Measurements from ENCODE around the gene TAMALIN. TPM values are rescaled to one million over a fixed set of nuclear protein-coding genes. Genes with fewer than 3 reads are reported as not detected.

TAMALIN gene
- total and polyA plus RNA-seq, 2 experiments from 2014 or later: 0.34 to 3.0 TPM

DNA sequence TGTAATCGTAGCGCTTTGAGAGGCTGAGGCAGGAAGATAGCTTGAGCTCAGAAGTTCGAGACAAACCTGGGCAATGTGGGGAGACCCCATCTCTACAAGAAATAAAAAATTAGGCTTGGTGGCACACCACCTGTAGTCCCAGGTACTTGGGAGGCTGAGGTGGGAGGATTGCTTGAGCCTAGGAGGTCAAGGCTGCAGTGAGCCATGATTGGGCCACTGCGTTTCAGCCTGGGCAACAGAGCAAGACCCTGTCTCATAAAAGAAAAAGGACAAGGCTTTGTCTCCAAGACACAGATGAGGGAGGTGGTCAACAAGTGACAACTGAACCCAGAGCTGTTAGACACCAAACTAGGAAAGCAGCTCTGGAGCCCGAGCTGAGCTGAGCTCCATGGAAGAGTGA is 14.5 kb upstream of the TAMALIN start:
- Mint-ChIP-seq H3K36me3 (ENCODE audit: low read depth) (peaks cover 17% of the 10 kb centered on the region), H3K27ac (no peak overlapping the region), H3K4me1 (peaks cover 10% of the 10 kb centered on the region), H3K9me3 (no peaks in the 10 kb centered on the region), H3K4me3 (no peak overlapping the region), H3K27me3 (ENCODE audit: insufficient read depth, low read depth, poor library complexity) (peaks cover 8% of the 10 kb centered on the region)
- Histone ChIP-seq H3K4me3 (no peak overlapping the region), H3K79me2 (replicated peaks; ENCODE audit: insufficient read depth) (no peaks in the 10 kb centered on the region), H3K36me3 (ENCODE audit: insufficient read depth) (0 out of 2 replicates have a peak, but pooled peaks cover 6% of the 10 kb centered on the region), H3K4me2 (no peak overlapping the region), H3K4me1 (ENCODE audit: insufficient read depth) (no peaks in the 10 kb centered on the region), H3K9me2 (ENCODE audit: insufficient read depth) (no peaks in the 10 kb centered on the region), H3K27ac (ENCODE audit: low read depth) (no peak overlapping the region), H4K20me1 (replicated peaks; ENCODE audit: insufficient read depth) (0 out of 2 replicates have a peak, but pooled peaks cover 3% of the 10 kb centered on the region), H2AFZ (no peak overlapping the region), H3F3A (replicated peaks; ENCODE audit: low read depth) (no peaks in the 10 kb centered on the region), H3K27me3 (ENCODE audit: insufficient read depth) (no peaks in the 10 kb centered on the region)
- ATAC-seq (no peak), DNase-seq (ENCODE audit: low spot score) (no peak)
- TF ChIP-seq, protein P1, sequence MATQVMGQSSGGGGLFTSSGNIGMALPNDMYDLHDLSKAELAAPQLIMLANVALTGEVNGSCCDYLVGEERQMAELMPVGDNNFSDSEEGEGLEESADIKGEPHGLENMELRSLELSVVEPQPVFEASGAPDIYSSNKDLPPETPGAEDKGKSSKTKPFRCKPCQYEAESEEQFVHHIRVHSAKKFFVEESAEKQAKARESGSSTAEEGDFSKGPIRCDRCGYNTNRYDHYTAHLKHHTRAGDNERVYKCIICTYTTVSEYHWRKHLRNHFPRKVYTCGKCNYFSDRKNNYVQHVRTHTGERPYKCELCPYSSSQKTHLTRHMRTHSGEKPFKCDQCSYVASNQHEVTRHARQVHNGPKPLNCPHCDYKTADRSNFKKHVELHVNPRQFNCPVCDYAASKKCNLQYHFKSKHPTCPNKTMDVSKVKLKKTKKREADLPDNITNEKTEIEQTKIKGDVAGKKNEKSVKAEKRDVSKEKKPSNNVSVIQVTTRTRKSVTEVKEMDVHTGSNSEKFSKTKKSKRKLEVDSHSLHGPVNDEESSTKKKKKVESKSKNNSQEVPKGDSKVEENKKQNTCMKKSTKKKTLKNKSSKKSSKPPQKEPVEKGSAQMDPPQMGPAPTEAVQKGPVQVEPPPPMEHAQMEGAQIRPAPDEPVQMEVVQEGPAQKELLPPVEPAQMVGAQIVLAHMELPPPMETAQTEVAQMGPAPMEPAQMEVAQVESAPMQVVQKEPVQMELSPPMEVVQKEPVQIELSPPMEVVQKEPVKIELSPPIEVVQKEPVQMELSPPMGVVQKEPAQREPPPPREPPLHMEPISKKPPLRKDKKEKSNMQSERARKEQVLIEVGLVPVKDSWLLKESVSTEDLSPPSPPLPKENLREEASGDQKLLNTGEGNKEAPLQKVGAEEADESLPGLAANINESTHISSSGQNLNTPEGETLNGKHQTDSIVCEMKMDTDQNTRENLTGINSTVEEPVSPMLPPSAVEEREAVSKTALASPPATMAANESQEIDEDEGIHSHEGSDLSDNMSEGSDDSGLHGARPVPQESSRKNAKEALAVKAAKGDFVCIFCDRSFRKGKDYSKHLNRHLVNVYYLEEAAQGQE (IDR thresholded peaks at IDR 0.05; ENCODE audit: unreplicated experiment): no peak
- TF ChIP-seq EZH2 (IDR thresholded peaks at IDR 0.05; ENCODE audit: low read depth, unreplicated experiment) (no peak), ZNF331 (CRISPR knock-in tag; IDR thresholded peaks at IDR 0.05; ENCODE audit: low read depth) (no peak), POLR2AphosphoS5 (IDR thresholded peaks at IDR 0.05; ENCODE audit: low read depth) (no peak), ZNF114 (CRISPR knock-in tag; IDR thresholded peaks at IDR 0.05) (no peak), STAT1 (IDR thresholded peaks at IDR 0.05; ENCODE audit: unreplicated experiment) (no peak), EZH2phosphoT487 (IDR thresholded peaks at IDR 0.05; ENCODE audit: unreplicated experiment) (no peak), JUNB (IDR thresholded peaks at IDR 0.05; ENCODE audit: unreplicated experiment) (no peak), NANOG (IDR thresholded peaks at IDR 0.05; ENCODE audit: borderline replicate concordance) (no peak), CREB1 (CRISPR knock-in tag; IDR thresholded peaks at IDR 0.05; ENCODE audit: low read depth) (no peak)
- TF ChIP-seq, protein P2, sequence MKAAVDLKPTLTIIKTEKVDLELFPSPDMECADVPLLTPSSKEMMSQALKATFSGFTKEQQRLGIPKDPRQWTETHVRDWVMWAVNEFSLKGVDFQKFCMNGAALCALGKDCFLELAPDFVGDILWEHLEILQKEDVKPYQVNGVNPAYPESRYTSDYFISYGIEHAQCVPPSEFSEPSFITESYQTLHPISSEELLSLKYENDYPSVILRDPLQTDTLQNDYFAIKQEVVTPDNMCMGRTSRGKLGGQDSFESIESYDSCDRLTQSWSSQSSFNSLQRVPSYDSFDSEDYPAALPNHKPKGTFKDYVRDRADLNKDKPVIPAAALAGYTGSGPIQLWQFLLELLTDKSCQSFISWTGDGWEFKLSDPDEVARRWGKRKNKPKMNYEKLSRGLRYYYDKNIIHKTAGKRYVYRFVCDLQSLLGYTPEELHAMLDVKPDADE (IDR thresholded peaks at IDR 0.05): no peak
- TF ChIP-seq, protein P3, sequence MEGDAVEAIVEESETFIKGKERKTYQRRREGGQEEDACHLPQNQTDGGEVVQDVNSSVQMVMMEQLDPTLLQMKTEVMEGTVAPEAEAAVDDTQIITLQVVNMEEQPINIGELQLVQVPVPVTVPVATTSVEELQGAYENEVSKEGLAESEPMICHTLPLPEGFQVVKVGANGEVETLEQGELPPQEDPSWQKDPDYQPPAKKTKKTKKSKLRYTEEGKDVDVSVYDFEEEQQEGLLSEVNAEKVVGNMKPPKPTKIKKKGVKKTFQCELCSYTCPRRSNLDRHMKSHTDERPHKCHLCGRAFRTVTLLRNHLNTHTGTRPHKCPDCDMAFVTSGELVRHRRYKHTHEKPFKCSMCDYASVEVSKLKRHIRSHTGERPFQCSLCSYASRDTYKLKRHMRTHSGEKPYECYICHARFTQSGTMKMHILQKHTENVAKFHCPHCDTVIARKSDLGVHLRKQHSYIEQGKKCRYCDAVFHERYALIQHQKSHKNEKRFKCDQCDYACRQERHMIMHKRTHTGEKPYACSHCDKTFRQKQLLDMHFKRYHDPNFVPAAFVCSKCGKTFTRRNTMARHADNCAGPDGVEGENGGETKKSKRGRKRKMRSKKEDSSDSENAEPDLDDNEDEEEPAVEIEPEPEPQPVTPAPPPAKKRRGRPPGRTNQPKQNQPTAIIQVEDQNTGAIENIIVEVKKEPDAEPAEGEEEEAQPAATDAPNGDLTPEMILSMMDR (conservative IDR thresholded peaks at IDR 0.05; ENCODE audit: low read depth in 2 of 2): no peak
- TF ChIP-seq, protein P4, sequence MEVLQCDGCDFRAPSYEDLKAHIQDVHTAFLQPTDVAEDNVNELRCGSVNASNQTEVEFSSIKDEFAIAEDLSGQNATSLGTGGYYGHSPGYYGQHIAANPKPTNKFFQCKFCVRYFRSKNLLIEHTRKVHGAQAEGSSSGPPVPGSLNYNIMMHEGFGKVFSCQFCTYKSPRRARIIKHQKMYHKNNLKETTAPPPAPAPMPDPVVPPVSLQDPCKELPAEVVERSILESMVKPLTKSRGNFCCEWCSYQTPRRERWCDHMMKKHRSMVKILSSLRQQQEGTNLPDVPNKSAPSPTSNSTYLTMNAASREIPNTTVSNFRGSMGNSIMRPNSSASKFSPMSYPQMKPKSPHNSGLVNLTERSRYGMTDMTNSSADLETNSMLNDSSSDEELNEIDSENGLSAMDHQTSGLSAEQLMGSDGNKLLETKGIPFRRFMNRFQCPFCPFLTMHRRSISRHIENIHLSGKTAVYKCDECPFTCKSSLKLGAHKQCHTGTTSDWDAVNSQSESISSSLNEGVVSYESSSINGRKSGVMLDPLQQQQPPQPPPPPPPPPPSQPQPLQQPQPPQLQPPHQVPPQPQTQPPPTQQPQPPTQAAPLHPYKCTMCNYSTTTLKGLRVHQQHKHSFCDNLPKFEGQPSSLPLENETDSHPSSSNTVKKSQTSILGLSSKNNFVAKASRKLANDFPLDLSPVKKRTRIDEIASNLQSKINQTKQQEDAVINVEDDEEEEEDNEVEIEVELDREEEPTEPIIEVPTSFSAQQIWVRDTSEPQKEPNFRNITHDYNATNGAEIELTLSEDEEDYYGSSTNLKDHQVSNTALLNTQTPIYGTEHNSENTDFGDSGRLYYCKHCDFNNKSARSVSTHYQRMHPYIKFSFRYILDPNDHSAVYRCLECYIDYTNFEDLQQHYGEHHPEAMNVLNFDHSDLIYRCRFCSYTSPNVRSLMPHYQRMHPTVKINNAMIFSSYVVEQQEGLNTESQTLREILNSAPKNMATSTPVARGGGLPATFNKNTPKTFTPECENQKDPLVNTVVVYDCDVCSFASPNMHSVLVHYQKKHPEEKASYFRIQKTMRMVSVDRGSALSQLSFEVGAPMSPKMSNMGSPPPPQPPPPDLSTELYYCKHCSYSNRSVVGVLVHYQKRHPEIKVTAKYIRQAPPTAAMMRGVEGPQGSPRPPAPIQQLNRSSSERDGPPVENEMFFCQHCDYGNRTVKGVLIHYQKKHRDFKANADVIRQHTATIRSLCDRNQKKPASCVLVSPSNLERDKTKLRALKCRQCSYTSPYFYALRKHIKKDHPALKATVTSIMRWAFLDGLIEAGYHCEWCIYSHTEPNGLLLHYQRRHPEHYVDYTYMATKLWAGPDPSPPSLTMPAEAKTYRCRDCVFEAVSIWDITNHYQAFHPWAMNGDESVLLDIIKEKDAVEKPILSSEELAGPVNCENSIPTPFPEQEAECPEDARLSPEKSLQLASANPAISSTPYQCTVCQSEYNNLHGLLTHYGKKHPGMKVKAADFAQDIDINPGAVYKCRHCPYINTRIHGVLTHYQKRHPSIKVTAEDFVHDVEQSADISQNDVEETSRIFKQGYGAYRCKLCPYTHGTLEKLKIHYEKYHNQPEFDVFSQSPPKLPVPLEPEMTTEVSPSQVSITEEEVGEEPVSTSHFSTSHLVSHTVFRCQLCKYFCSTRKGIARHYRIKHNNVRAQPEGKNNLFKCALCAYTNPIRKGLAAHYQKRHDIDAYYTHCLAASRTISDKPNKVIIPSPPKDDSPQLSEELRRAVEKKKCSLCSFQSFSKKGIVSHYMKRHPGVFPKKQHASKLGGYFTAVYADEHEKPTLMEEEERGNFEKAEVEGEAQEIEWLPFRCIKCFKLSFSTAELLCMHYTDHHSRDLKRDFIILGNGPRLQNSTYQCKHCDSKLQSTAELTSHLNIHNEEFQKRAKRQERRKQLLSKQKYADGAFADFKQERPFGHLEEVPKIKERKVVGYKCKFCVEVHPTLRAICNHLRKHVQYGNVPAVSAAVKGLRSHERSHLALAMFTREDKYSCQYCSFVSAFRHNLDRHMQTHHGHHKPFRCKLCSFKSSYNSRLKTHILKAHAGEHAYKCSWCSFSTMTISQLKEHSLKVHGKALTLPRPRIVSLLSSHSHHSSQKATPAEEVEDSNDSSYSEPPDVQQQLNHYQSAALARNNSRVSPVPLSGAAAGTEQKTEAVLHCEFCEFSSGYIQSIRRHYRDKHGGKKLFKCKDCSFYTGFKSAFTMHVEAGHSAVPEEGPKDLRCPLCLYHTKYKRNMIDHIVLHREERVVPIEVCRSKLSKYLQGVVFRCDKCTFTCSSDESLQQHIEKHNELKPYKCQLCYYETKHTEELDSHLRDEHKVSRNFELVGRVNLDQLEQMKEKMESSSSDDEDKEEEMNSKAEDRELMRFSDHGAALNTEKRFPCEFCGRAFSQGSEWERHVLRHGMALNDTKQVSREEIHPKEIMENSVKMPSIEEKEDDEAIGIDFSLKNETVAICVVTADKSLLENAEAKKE (CRISPR knock-in tag; IDR thresholded peaks at IDR 0.05): no peak
